CD14-positive monocyte (primary cell): ENCODE data around the gene F8. TPM values are rescaled to one million over a fixed set of nuclear protein-coding genes. Genes with fewer than 3 reads are reported as not detected.

Experiments
- DNase-seq, 3 donors: peaks; one replicate each; pipeline ENCODE4 v3.0.0-alpha.2; 2011 to 2022
- H2AFZ ChIP-seq: 2 replicates; pipeline ENCODE4 v1.6.0; 2012; ENCODE audit warnings: mild to moderate bottlenecking, low read depth, low read length, inconsistent platforms; ENCODE audit not compliant: insufficient read depth, poor library complexity, severe bottlenecking
- H3K27ac ChIP-seq, 2 donors: 1 replicate in 1 of 2; 2 replicates in 1 of 2; pipeline ENCODE4 v1.5.1; 2012 to 2013; ENCODE audit warnings: low read length in 2 of 2, control low read depth in 1 of 2, inconsistent platforms in 1 of 2, low read depth in 1 of 2, mild to moderate bottlenecking in 1 of 2
- H3K27me3 ChIP-seq, 2 donors: one replicate each; pipeline versions ENCODE4 v1.6.0 to v1.6.1; 2011 to 2013; ENCODE audit warnings: low read length in 2 of 2; ENCODE audit not compliant: control insufficient read depth in 2 of 2, insufficient read depth in 2 of 2
- H3K36me3 ChIP-seq, 2 donors: replicated peaks in 1 of 2; 1 replicate in 1 of 2; 2 replicates in 1 of 2; pipeline versions ENCODE4 v1.5.1 to v1.6.1; 2012 to 2013; ENCODE audit warnings: low read length in 2 of 2, control low read depth in 1 of 2, inconsistent platforms in 1 of 2, mild to moderate bottlenecking in 1 of 2; ENCODE audit not compliant: insufficient read depth in 2 of 2, control insufficient read depth in 1 of 2
- H3K4me1 ChIP-seq, 2 donors: 1 replicate in 1 of 2; 2 replicates in 1 of 2; pipeline versions ENCODE4 v1.5.1 to v1.6.1; 2012 to 2013; ENCODE audit warnings: low read length in 2 of 2, control low read depth in 1 of 2, inconsistent platforms in 1 of 2, mild to moderate bottlenecking in 1 of 2, moderate library complexity in 1 of 2; ENCODE audit not compliant: insufficient read depth in 2 of 2, control insufficient read depth in 1 of 2
- H3K4me2 ChIP-seq: replicated peaks from 2 replicates; pipeline ENCODE3; 2012; ENCODE audit warnings: low read length, moderate library complexity, mild to moderate bottlenecking; ENCODE audit not compliant: poor library complexity, severe bottlenecking; ENCODE audit errors: extremely low read depth
- H3K4me3 ChIP-seq, 3 experiments: fragments of 200-600 bp in 1 of 3; sonication (generic) in 1 of 3; replicated peaks in 1 of 3; 1 replicate in 2 of 3; 2 replicates in 1 of 3; pipeline ENCODE4 v1.5.1; 2011 to 2013; ENCODE audit warnings: low read length in 3 of 3, mild to moderate bottlenecking in 3 of 3, control low read depth in 2 of 3, low read depth in 2 of 3, inconsistent platforms in 1 of 3, moderate library complexity in 1 of 3
- H3K79me2 ChIP-seq: 2 replicates; pipeline ENCODE4 v1.6.0; 2012; ENCODE audit warnings: mild to moderate bottlenecking, control low read depth, inconsistent platforms, low read length, moderate library complexity; ENCODE audit not compliant: insufficient read depth
- H3K9ac ChIP-seq: 2 replicates; pipeline ENCODE4 v1.6.0; 2017; ENCODE audit warnings: low read length, mild to moderate bottlenecking; ENCODE audit not compliant: insufficient read depth, poor library complexity, severe bottlenecking
- H3K9me3 ChIP-seq, 2 donors: replicated peaks in 1 of 2; 1 replicate in 1 of 2; 2 replicates in 1 of 2; pipeline versions ENCODE4 v1.5.1 to v1.6.1; 2012 to 2013; ENCODE audit warnings: low read length in 2 of 2, control low read depth in 1 of 2; ENCODE audit not compliant: control insufficient read depth in 1 of 2, insufficient read depth in 1 of 2
- H4K20me1 ChIP-seq: 2 replicates; pipeline ENCODE4 v1.6.0; 2012; ENCODE audit warnings: mild to moderate bottlenecking, low read length, control low read depth, moderate library complexity; ENCODE audit not compliant: insufficient read depth
- H3K27ac Mint-ChIP-seq, 7 donors: one replicate each; pipeline ENCODE4 v1.8.0; 2020; ENCODE audit warnings: mild to moderate bottlenecking in 7 of 7, mixed read lengths in 7 of 7, moderate library complexity in 6 of 7, inconsistent platforms in 2 of 7
- H3K27me3 Mint-ChIP-seq, 3 donors: one replicate each; pipeline ENCODE4 v1.8.0; 2021 to 2022; ENCODE audit warnings: low read depth in 3 of 3, mild to moderate bottlenecking in 3 of 3, mixed read lengths in 3 of 3, moderate library complexity in 3 of 3, inconsistent platforms in 1 of 3
- H3K36me3 Mint-ChIP-seq, 2 donors: one replicate each; pipeline ENCODE4 v1.8.0; 2020; ENCODE audit warnings: mixed read lengths in 2 of 2, inconsistent platforms in 1 of 2, mild to moderate bottlenecking in 1 of 2
- H3K4me1 Mint-ChIP-seq: one replicate; pipeline ENCODE4 v1.8.0; 2020; ENCODE audit warnings: mild to moderate bottlenecking, mixed read lengths
- H3K4me3 Mint-ChIP-seq, 2 donors: one replicate each; pipeline ENCODE4 v1.8.0; 2020; ENCODE audit warnings: mild to moderate bottlenecking in 2 of 2, mixed read lengths in 2 of 2, moderate library complexity in 1 of 2
- H3K9me3 Mint-ChIP-seq, 7 donors: one replicate each; pipeline ENCODE4 v1.8.0; 2020 to 2022; ENCODE audit warnings: mixed read lengths in 7 of 7, mild to moderate bottlenecking in 6 of 7, moderate library complexity in 6 of 7, inconsistent platforms in 2 of 7
- CTCF ChIP-seq: fragments of 200-600 bp; IDR thresholded peaks from one replicate; pipeline ENCODE4 v1.8.0; 2022; ENCODE audit warnings: antibody characterized with exemption, mild to moderate bottlenecking
- WGBS: methylation state at CpG from one replicate; pipeline ENCODE4 v1.1.5; 2013; ENCODE audit warnings: missing lambda C conversion rate; ENCODE audit not compliant: insufficient coverage; 5-methylcytosine and 5-hydroxymethylcytosine counted together
- intact Hi-C, 2 donors: fragments of 100-400 bp; cut with micrococcal nuclease; formaldehyde crosslinking; loops; one replicate each; pipeline versions ENCODE4 v1.15.0 to v1.15.1; 2023
- polyA plus RNA-seq, 3 donors: library from polyadenylated mRNA; depleted of rRNA in 1 of 3; unstranded in 2 of 3; stranded (reverse) in 1 of 3; fragments of 300-500 nt in 2 of 3; fragments of >200 nt in 1 of 3; fragmentation: Illumina TruSeq in 2 of 3; gene quantifications; 1 replicate in 2 of 3; 2 replicates in 1 of 3; pipeline ENCODE4 v1.2.3, GENCODE V29; 2012 to 2021

Gene F8
- polyA plus RNA-seq, 3 donors = 1.5 to 4.5 (median 4.3) TPM

- intact Hi-C loops = no loop called here
- Histone ChIP-seq H3K79me2 (no peaks in the 10 kb centered on the region), H4K20me1 (no peaks in the 10 kb centered on the region), H3K9ac (no peak overlapping the region), H2AFZ (no peak overlapping the region), H3K4me3 (no peak overlapping the region), H3K4me1 (no peaks in the 10 kb centered on the region), H3K36me3 (no peaks in the 10 kb centered on the region), H3K9me3 (no peaks in the 10 kb centered on the region), H3K27me3 (peaks cover 4% of the 10 kb centered on the region in 2 donors), H3K27ac (no peak overlapping the region), H3K4me2 (no peak overlapping the region)
- no peak for DNase-seq
- Mint-ChIP-seq H3K27me3 (peaks cover 0 to 5% (median 2%) of the 10 kb centered on the region in 3 donors), H3K27ac (no peak overlapping the region), H3K4me3 (no peak overlapping the region), H3K4me1 (no peaks in the 10 kb centered on the region), H3K9me3 (peaks cover 0 to 2% (median 0%) of the 10 kb centered on the region in 7 donors), H3K36me3 (no peaks in the 10 kb centered on the region)
- WGBS = no CpG with 5 or more reads among the region's 1 CpG
- no peak for TF ChIP-seq CTCF
Measured at GRCh38 chrX:154902408-154902807, 120.1 kb downstream of the F8 start.

DNA sequence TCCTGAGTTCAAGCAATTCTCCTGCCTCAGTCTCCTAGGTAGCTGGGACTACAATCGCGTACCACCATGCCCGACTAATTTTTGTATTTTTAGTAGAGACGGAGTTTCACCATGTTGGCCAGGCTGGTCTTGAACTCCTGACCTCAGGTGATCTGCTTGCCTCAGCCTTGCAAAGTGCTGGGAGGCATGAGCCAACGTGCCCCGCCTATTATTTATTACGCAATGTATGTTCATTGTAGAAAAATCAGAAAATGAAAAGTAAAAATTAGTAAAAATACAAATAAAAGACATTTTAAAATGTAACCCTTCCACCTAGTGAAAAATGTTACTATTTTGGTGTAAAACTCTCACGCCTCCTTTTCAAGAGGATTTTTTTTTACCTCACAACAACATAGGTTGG, 122.2 kb downstream of the F8 start:
- Histone ChIP-seq H3K9me3 (no peaks in the 10 kb centered on the region), H3K4me3 (no peak overlapping the region), H3K36me3 (no peaks in the 10 kb centered on the region), H4K20me1 (no peaks in the 10 kb centered on the region), H3K4me2 (no peak overlapping the region), H3K4me1 (no peaks in the 10 kb centered on the region), H2AFZ (no peak overlapping the region), H3K9ac (no peak overlapping the region), H3K27me3 (peaks cover 4% of the 10 kb centered on the region in 2 donors), H3K79me2 (no peaks in the 10 kb centered on the region), H3K27ac (no peak overlapping the region)
- no peaks in the 10 kb centered on the region for H3K4me1 Mint-ChIP-seq
- no CpG with 5 or more reads among the region's 8 CpGs for WGBS
- no peaks in the 10 kb centered on the region for H3K36me3 Mint-ChIP-seq
- H3K27ac Mint-ChIP-seq = no peak overlapping the region
- DNase-seq = no peak
- H3K27me3 Mint-ChIP-seq = peaks cover 0 to 7% (median 2%) of the 10 kb centered on the region in 3 donors
- no peak for TF ChIP-seq CTCF
- intact Hi-C loops = no loop called here
- H3K9me3 Mint-ChIP-seq = peaks cover 0 to 2% (median 0%) of the 10 kb centered on the region in 7 donors
- H3K4me3 Mint-ChIP-seq = no peak overlapping the region
